ENCODE results near the gene KCNF1. TPM values are rescaled to one million over a fixed set of nuclear protein-coding genes. Genes with fewer than 3 reads are reported as not detected.

The KCNF1 gene
- total and polyA plus RNA-seq, 4 donors, result 0.06 to 0.83 (median 0.26) TPM

GRCh38 chr2:10875126-10875525 lies 36.6 kb upstream of the KCNF1 start:
- TF ChIP-seq, protein P1, sequence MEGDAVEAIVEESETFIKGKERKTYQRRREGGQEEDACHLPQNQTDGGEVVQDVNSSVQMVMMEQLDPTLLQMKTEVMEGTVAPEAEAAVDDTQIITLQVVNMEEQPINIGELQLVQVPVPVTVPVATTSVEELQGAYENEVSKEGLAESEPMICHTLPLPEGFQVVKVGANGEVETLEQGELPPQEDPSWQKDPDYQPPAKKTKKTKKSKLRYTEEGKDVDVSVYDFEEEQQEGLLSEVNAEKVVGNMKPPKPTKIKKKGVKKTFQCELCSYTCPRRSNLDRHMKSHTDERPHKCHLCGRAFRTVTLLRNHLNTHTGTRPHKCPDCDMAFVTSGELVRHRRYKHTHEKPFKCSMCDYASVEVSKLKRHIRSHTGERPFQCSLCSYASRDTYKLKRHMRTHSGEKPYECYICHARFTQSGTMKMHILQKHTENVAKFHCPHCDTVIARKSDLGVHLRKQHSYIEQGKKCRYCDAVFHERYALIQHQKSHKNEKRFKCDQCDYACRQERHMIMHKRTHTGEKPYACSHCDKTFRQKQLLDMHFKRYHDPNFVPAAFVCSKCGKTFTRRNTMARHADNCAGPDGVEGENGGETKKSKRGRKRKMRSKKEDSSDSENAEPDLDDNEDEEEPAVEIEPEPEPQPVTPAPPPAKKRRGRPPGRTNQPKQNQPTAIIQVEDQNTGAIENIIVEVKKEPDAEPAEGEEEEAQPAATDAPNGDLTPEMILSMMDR (IDR thresholded peaks at IDR 0.05; ENCODE audit: control extremely low read depth, extremely low read depth), result no peak
- no peak for ATAC-seq (ENCODE audit: insufficient read depth, low FRiP score)
- no peak for DNase-seq

GRCh38 chr2:10876394-10876793 lies 35.3 kb upstream of the KCNF1 start:
- H3K36me3 ChIP-seq (ENCODE audit: control insufficient read depth in 4 of 4, insufficient read depth in 4 of 4, low read length in 4 of 4), result no peaks in the 10 kb centered on the region
- TF ChIP-seq, protein P1 (IDR thresholded peaks at IDR 0.05; ENCODE audit: control extremely low read depth, extremely low read depth), result no peak
- ATAC-seq (ENCODE audit: insufficient read depth, low FRiP score) (no peak), DNase-seq (no peak)
- WGBS, 2 donors, result 15 to 37% methylated on average over 3 of the region's 3 CpGs
- H3K27me3 ChIP-seq (ENCODE audit: control insufficient read depth in 3 of 3, insufficient read depth in 3 of 3, low read length in 2 of 3), result no peaks in the 10 kb centered on the region
- peaks cover 0 to 3% (median 0%) of the 10 kb centered on the region in 4 donors for H3K9me3 ChIP-seq (ENCODE audit: control insufficient read depth in 4 of 4, insufficient read depth in 3 of 4, low read length in 3 of 4)
- H3K27ac ChIP-seq (ENCODE audit: low read depth in 1 of 2, low read length in 1 of 2), result no peak overlapping the region
- no peak overlapping the region for H3K9ac ChIP-seq (ENCODE audit: insufficient read depth in 1 of 2, low read length in 2 of 2)
- no peak overlapping the region for H3K4me3 ChIP-seq
- peaks cover 0 to 5% (median 3%) of the 10 kb centered on the region in 5 donors for H3K4me1 ChIP-seq (ENCODE audit: control insufficient read depth in 5 of 5, insufficient read depth in 5 of 5, low read length in 5 of 5)

More at GRCh38 chr2:10875126-10875525, 36.6 kb upstream of the KCNF1 start:
- Histone ChIP-seq H3K9me3 (ENCODE audit: control insufficient read depth in 4 of 4, insufficient read depth in 3 of 4, low read length in 3 of 4) (peaks cover 0 to 3% (median 0%) of the 10 kb centered on the region in 4 donors), H3K27me3 (ENCODE audit: control insufficient read depth in 3 of 3, insufficient read depth in 3 of 3, low read length in 2 of 3) (no peaks in the 10 kb centered on the region), H3K4me1 (ENCODE audit: control insufficient read depth in 5 of 5, insufficient read depth in 5 of 5, low read length in 5 of 5) (peaks cover 0 to 5% (median 3%) of the 10 kb centered on the region in 5 donors), H3K36me3 (ENCODE audit: control insufficient read depth in 4 of 4, insufficient read depth in 4 of 4, low read length in 4 of 4) (no peaks in the 10 kb centered on the region), H3K9ac (ENCODE audit: insufficient read depth in 1 of 2, low read length in 2 of 2) (no peak overlapping the region), H3K27ac (ENCODE audit: low read depth in 1 of 2, low read length in 1 of 2) (peak overlapping the region in 1 of 2 donors; percentile 71), H3K4me3 (no peak overlapping the region)
- 86 to 93% methylated on average over 3 of the region's 3 CpGs for WGBS, 2 donors

DNA sequence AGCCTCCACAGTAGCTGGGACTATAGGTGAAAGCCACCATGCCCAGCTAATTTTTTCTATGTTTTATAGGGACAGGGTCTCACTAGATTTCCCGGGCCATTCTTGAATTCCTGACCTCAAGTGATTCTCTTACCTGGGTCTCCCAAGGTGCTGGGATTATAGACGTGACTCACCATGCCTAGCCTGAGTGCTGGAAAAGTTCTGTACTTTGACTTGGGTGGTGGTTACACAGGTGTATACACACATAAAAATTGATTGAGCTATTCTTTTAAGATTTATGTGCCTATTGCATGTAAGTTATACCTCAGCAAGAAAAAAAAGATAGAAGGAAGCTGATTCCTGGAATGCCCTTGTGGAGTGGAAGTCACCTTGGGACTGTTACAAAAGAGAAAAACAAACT lies 34.8 kb upstream of the KCNF1 start:
- peaks cover 0 to 3% (median 0%) of the 10 kb centered on the region in 4 donors for H3K9me3 ChIP-seq (ENCODE audit: control insufficient read depth in 4 of 4, insufficient read depth in 3 of 4, low read length in 3 of 4)
- H3K4me1 ChIP-seq (ENCODE audit: control insufficient read depth in 5 of 5, insufficient read depth in 5 of 5, low read length in 5 of 5), result peaks cover 0 to 5% (median 3%) of the 10 kb centered on the region in 5 donors
- no peaks in the 10 kb centered on the region for H3K27me3 ChIP-seq (ENCODE audit: control insufficient read depth in 3 of 3, insufficient read depth in 3 of 3, low read length in 2 of 3)
- H3K36me3 ChIP-seq (ENCODE audit: control insufficient read depth in 4 of 4, insufficient read depth in 4 of 4, low read length in 4 of 4), result no peaks in the 10 kb centered on the region
- no peak for ATAC-seq (ENCODE audit: insufficient read depth, low FRiP score)
- H3K4me3 ChIP-seq, result no peak overlapping the region
- TF ChIP-seq, protein P1 (IDR thresholded peaks at IDR 0.05; ENCODE audit: control extremely low read depth, extremely low read depth), result no peak
- no peak overlapping the region for H3K9ac ChIP-seq (ENCODE audit: insufficient read depth in 1 of 2, low read length in 2 of 2)
- 85 to 87% methylated on average over 2 of the region's 2 CpGs for WGBS, 2 donors
- H3K27ac ChIP-seq (ENCODE audit: low read depth in 1 of 2, low read length in 1 of 2), result no peak overlapping the region
- no peak for DNase-seq

DNA sequence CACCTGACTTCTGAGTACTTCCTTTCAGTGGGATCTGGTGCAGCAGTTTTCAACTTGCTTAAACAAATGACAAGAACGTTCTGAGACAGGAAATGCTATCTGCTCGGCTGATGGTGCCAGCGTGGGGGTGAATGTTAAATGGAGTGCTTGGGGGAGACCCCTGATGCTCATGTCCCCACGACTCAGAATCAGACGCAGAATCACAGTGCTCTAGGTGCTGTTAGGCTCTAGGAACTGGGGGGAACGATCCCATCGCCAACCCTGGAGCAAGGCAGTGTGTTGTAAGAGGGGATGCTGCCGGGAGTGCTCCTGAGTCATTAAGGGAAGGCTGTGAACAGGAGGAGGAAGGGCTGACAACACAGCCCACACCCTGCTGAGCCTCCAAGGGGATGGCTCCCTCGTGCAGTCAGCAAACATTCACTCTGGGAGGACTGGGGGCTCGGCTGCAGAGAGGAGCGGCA lies 34.1 kb upstream of the KCNF1 start:
- 38 to 42% methylated on average over 11 of the region's 11 CpGs for WGBS, 2 donors
- TF ChIP-seq, protein P1 (IDR thresholded peaks at IDR 0.05; ENCODE audit: control extremely low read depth, extremely low read depth), result no peak
- H3K4me3 ChIP-seq, result no peak overlapping the region
- no peak overlapping the region for H3K9ac ChIP-seq (ENCODE audit: insufficient read depth in 1 of 2, low read length in 2 of 2)
- H3K36me3 ChIP-seq (ENCODE audit: control insufficient read depth in 4 of 4, insufficient read depth in 4 of 4, low read length in 4 of 4), result no peaks in the 10 kb centered on the region
- peaks cover 0 to 3% (median 0%) of the 10 kb centered on the region in 4 donors for H3K9me3 ChIP-seq (ENCODE audit: control insufficient read depth in 4 of 4, insufficient read depth in 3 of 4, low read length in 3 of 4)
- ATAC-seq (ENCODE audit: insufficient read depth, low FRiP score) (no peak), DNase-seq (peak in 1 of 3 donors; percentile 29)
- H3K27me3 ChIP-seq (ENCODE audit: control insufficient read depth in 3 of 3, insufficient read depth in 3 of 3, low read length in 2 of 3), result no peaks in the 10 kb centered on the region
- no peak overlapping the region for H3K27ac ChIP-seq (ENCODE audit: low read depth in 1 of 2, low read length in 1 of 2)
- H3K4me1 ChIP-seq (ENCODE audit: control insufficient read depth in 5 of 5, insufficient read depth in 5 of 5, low read length in 5 of 5), result peaks cover 0 to 5% (median 3%) of the 10 kb centered on the region in 5 donors

Data from lung (tissue), 12 donors.